Measurements from ENCODE around the gene TKT.

- no peak for TF ChIP-seq PRDM10 (CRISPR knock-in tag; IDR thresholded peaks at IDR 0.05; ENCODE audit: low read depth)
- no peak for TF ChIP-seq ETV5 (CRISPR knock-in tag; IDR thresholded peaks at IDR 0.05; ENCODE audit: borderline replicate concordance)
- TF ChIP-seq KAT2B (IDR thresholded peaks at IDR 0.05; ENCODE audit: borderline replicate concordance, low read depth, low read length), result no peak
- TF ChIP-seq POLR2A (IDR thresholded peaks at IDR 0.05; ENCODE audit: insufficient read depth in 1 of 2, low read depth in 2 of 2, low read length in 2 of 2), result no peak
Measured at GRCh38 chr3:53303549-53303948, 47.7 kb upstream of the TKT start.
